HCT116 (cell line): Measurements from ENCODE around the gene ARHGAP28. TPM values are rescaled to one million over a fixed set of nuclear protein-coding genes. Genes with fewer than 3 reads are reported as not detected.

Experiments
- ATAC-seq: fragments of 200-7000 bp; cut with Tn5 transposase; 2 replicates; pipeline ENCODE4 v1.9.1; 2020; ENCODE audit warnings: mild to moderate bottlenecking, moderate library complexity
- BruUV-seq: library from RNA; stranded (reverse); fragments of 400-500 nt; replicated peaks from 2 replicates; lab custom pipeline; 2021; lab: Mats Ljungman, UMichigan
- CTCF ChIA-PET: fragments of 300-600 bp; sonication (Branson Sonifier 250); formaldehyde crosslinking; loops from one replicate; lab custom pipeline; 2021; ENCODE audit warnings: antibody characterized with exemption; lab: Charles Lee
- POLR2A ChIA-PET: fragments of 300-600, 350-600 bp; sonication (Branson Sonifier 250); formaldehyde crosslinking; loops from one replicate; lab custom pipeline; 2021; ENCODE audit warnings: antibody characterized with exemption; lab: Charles Lee
- RAD21 ChIA-PET, 2 experiments: fragments of 300-600 bp; sonication (Branson Sonifier 250); formaldehyde crosslinking; loops; one replicate each; lab custom pipeline; 2023; ENCODE audit warnings: low total read pairs in 2 of 2; ENCODE audit not compliant: uncharacterized antibody in 2 of 2, unreplicated experiment in 2 of 2, low non-redundant PET in 1 of 2; lab: Charles Lee
- DNase-seq: peaks from one replicate; pipeline ENCODE4 v3.0.0-alpha.2; 2010; ENCODE audit warnings: low read depth, low spot score
- H2AFZ ChIP-seq: fragments of 200-600 bp; shearing (Covaris generic), sonication (generic); 2 replicates; pipeline ENCODE4 v1.6.1; 2017; ENCODE audit warnings: low read depth, mixed run types, mixed read lengths, antibody characterized with exemption, low read length; ENCODE audit not compliant: poor library complexity, severe bottlenecking
- H3K27ac ChIP-seq: 2 replicates; pipeline ENCODE4 v1.5.1; 2012; ENCODE audit warnings: low read depth, low read length
- H3K27me3 ChIP-seq: fragments of 200-600 bp; sonication (generic); 2 replicates; pipeline ENCODE4 v1.6.1; 2016; ENCODE audit warnings: mixed run types, low read length, mixed read lengths; ENCODE audit not compliant: insufficient read depth
- H3K36me3 ChIP-seq, 2 experiments: fragments of 200-500 bp in 1 of 2; fragments of 200-600 bp in 1 of 2; sonication (Bioruptor generic) in 1 of 2; sonication (generic) in 1 of 2; 2 replicates each; pipeline versions ENCODE4 v1.5.1 to v1.6.1; 2014 to 2016; ENCODE audit warnings: low read length in 2 of 2, inconsistent platforms in 1 of 2, mixed read lengths in 1 of 2, mixed run types in 1 of 2; ENCODE audit not compliant: insufficient read depth in 2 of 2, control insufficient read depth in 1 of 2
- H3K4me1 ChIP-seq, 2 experiments: fragments of 200-600 bp in 1 of 2; sonication (generic) in 1 of 2; 2 replicates each; pipeline versions ENCODE4 v1.5.1 to v1.6.1; 2012 to 2017; ENCODE audit warnings: low read length in 2 of 2, inconsistent platforms in 1 of 2, mild to moderate bottlenecking in 1 of 2, mixed read lengths in 1 of 2, mixed run types in 1 of 2, moderate library complexity in 1 of 2; ENCODE audit not compliant: insufficient read depth in 2 of 2, control insufficient read depth in 1 of 2
- H3K4me2 ChIP-seq: fragments of 200-600 bp; sonication (generic); 2 replicates; pipeline ENCODE4 v1.6.1; 2017; ENCODE audit warnings: mixed run types, low read length, mixed read lengths
- H3K4me3 ChIP-seq, 2 experiments: fragments of 200-600 bp in 1 of 2; sonication (generic) in 1 of 2; replicated peaks in 1 of 2; 2 replicates each; pipeline ENCODE4 v1.5.1; 2011 to 2016; ENCODE audit warnings: low read length in 2 of 2, control low read depth in 1 of 2, low read depth in 1 of 2, mild to moderate bottlenecking in 1 of 2, mixed read lengths in 1 of 2, mixed run types in 1 of 2
- H3K79me2 ChIP-seq: fragments of 200-600 bp; sonication (generic); 2 replicates; pipeline ENCODE4 v1.6.1; 2017; ENCODE audit warnings: mild to moderate bottlenecking, mixed run types, low read length, moderate library complexity, mixed read lengths; ENCODE audit not compliant: insufficient read depth
- H3K9ac ChIP-seq: fragments of 200-600 bp; sonication (generic); 2 replicates; pipeline ENCODE4 v1.6.1; 2016; ENCODE audit warnings: low read length, mixed read lengths
- H3K9me2 ChIP-seq: fragments of 200-600 bp; sonication (generic), shearing (Covaris generic); 2 replicates; pipeline ENCODE4 v1.6.1; 2017; ENCODE audit warnings: mixed run types, mild to moderate bottlenecking, moderate library complexity; ENCODE audit not compliant: insufficient read depth
- H3K9me3 ChIP-seq, 2 experiments: fragments of 200-500 bp in 1 of 2; fragments of 200-600 bp in 1 of 2; sonication (Bioruptor generic) in 1 of 2; sonication (generic) in 1 of 2; 2 replicates each; pipeline ENCODE4 v1.6.1; 2014 to 2017; ENCODE audit warnings: low read length in 2 of 2, mixed read lengths in 2 of 2, inconsistent platforms in 1 of 2, low read depth in 1 of 2, mild to moderate bottlenecking in 1 of 2, mixed run types in 1 of 2, moderate library complexity in 1 of 2; ENCODE audit not compliant: control insufficient read depth in 1 of 2, insufficient read depth in 1 of 2
- H4K20me1 ChIP-seq: fragments of 200-600 bp; sonication (generic), shearing (Covaris generic); 2 replicates; pipeline ENCODE4 v1.6.1; 2017; ENCODE audit warnings: mixed run types, mild to moderate bottlenecking, moderate library complexity; ENCODE audit not compliant: insufficient read depth
- CBX3 ChIP-seq: IDR thresholded peaks from 2 replicates; pipeline ENCODE4 v1.6.1; 2012; ENCODE audit warnings: low read depth
- CEBPB ChIP-seq: IDR thresholded peaks from 2 replicates; pipeline ENCODE4 v1.6.1; 2012; ENCODE audit warnings: low read depth
- EGR1 ChIP-seq: IDR thresholded peaks from 2 replicates; pipeline ENCODE4 v1.6.1; 2012; ENCODE audit warnings: low read depth
- EZH2phosphoT487 ChIP-seq: fragments of 200-600 bp; IDR thresholded peaks from 2 replicates; pipeline ENCODE4 v1.6.1; 2018; ENCODE audit warnings: antibody characterized with exemption, borderline replicate concordance
- JUND ChIP-seq: IDR thresholded peaks from 2 replicates; pipeline ENCODE4 v1.6.1; 2012
- POLR2A ChIP-seq: IDR thresholded peaks from 2 replicates; pipeline ENCODE4 v1.7.0; 2011; ENCODE audit warnings: borderline replicate concordance; ENCODE audit not compliant: insufficient read depth, insufficient read length; ENCODE audit errors: extremely low read depth
- POLR2AphosphoS5 ChIP-seq: IDR thresholded peaks from 2 replicates; pipeline ENCODE4 v1.6.1; 2011; ENCODE audit warnings: mild to moderate bottlenecking, low read depth, low read length, moderate library complexity
- SRF ChIP-seq: IDR thresholded peaks from 2 replicates; pipeline ENCODE4 v1.6.1; 2012; ENCODE audit warnings: low read depth
- TCF7L2 ChIP-seq: IDR thresholded peaks from 2 replicates; pipeline ENCODE4 v1.7.0; 2011; ENCODE audit warnings: borderline replicate concordance, inconsistent platforms; ENCODE audit not compliant: insufficient read depth, insufficient read length; ENCODE audit errors: extremely low read depth
- YY1 ChIP-seq: IDR thresholded peaks from 2 replicates; pipeline ENCODE4 v1.6.1; 2011; ENCODE audit warnings: low read length, low read depth, moderate library complexity, mild to moderate bottlenecking; ENCODE audit not compliant: insufficient replicate concordance; ENCODE audit errors: extremely low read depth
- ZFX ChIP-seq: fragments of 450-650 bp; IDR thresholded peaks from 2 replicates; pipeline ENCODE4 v1.6.1; 2017
- ZNF274 ChIP-seq: fragments of 200-500 bp; sonication (Bioruptor generic); IDR thresholded peaks from 2 replicates; pipeline ENCODE4 v1.6.1; 2014; ENCODE audit warnings: mild to moderate bottlenecking, low read depth, low read length, inconsistent platforms
- intact Hi-C: fragments of 100-400 bp; cut with micrococcal nuclease; formaldehyde crosslinking; loops from 2 replicates; pipeline ENCODE4 v1.10.0; 2022
- total RNA-seq: library from RNA; stranded (reverse); gene quantifications from one replicate; pipeline ENCODE4 v1.2.1, GENCODE V29; 2021; ENCODE audit not compliant: unreplicated experiment
- TF ChIP-seq, protein P1 (sequence below): IDR thresholded peaks from 2 replicates; pipeline ENCODE4 v1.6.1; 2012
- TF ChIP-seq, protein P2 (sequence below): IDR thresholded peaks from 2 replicates; pipeline ENCODE4 v1.6.1; 2012
- TF ChIP-seq, protein P3 (sequence below): IDR thresholded peaks from 2 replicates; pipeline ENCODE4 v1.6.1; 2011; ENCODE audit warnings: mild to moderate bottlenecking, low read length, moderate library complexity; ENCODE audit not compliant: insufficient replicate concordance; ENCODE audit errors: extremely low read depth

Gene ARHGAP28
- total RNA-seq, 1 experiment from 2014 or later: not detected

DNA sequence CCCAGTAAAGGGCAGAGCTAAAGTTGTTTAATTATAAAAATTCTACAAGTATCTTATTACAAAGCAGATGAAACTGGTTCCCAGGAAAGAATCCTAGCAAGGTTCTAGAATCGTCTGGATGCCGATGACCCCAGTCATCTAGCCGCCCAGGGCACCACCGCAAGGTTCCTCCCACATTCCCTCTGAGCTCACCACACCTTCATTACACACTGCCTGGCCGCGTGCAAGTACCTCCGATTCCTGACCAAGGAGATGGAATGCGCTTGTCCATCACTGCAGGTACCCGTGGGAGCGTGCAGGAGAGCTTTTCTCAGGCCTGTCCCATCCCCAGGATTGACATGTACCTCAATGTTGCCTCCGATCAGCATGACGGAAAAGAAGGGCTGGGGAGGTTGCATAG is 229.6 kb downstream of the ARHGAP28 start:
- no peaks in the 10 kb centered on the region for H4K20me1 ChIP-seq
- no peak overlapping the region for H3K9ac ChIP-seq
- H3K36me3 ChIP-seq: no peaks in the 10 kb centered on the region
- no peak overlapping the region for H2AFZ ChIP-seq
- DNase-seq: no peak
- no peaks in the 10 kb centered on the region for H3K4me1 ChIP-seq
- H3K9me3 ChIP-seq: peaks cover 0 to 19% of the 10 kb centered on the region in 2 experiments; a peak in 2 of 4 replicates
- H3K9me2 ChIP-seq: no peaks in the 10 kb centered on the region
- ATAC-seq: no peak
- TF ChIP-seq YY1 (no peak), ZFX (no peak), POLR2AphosphoS5 (no peak)
- H3K4me3 ChIP-seq: no peak overlapping the region
- RAD21 ChIA-PET: no interaction called here
- POLR2A ChIA-PET: no interaction called here
- H3K27me3 ChIP-seq: no peaks in the 10 kb centered on the region
- BruUV-seq: no TSS peak
- H3K27ac ChIP-seq: no peak overlapping the region
- CTCF ChIA-PET: no interaction called here
- H3K79me2 ChIP-seq: no peaks in the 10 kb centered on the region
- H3K4me2 ChIP-seq: no peak overlapping the region
- intact Hi-C loops: no loop called here

DNA sequence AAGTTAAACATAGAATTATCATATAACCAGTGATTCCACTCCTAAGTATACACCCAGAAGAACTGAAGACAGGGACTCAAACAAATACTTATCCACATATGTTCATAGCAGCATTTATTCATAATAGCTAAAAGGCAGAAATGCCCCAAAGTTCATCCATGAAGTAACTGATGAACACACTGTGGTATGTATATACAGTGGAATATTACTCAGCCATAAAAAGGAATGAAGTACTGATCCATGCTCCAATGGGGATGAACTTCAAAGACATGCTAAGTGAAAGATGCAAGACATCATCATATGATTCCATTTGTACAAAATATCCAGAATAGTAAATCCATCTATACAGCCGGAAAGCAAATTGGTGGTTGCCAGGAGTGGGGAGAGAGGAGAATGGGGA is 230.6 kb downstream of the ARHGAP28 start:
- Histone ChIP-seq H2AFZ (no peak overlapping the region), H3K9ac (no peak overlapping the region), H3K27ac (no peak overlapping the region), H3K4me1 (no peaks in the 10 kb centered on the region), H4K20me1 (no peaks in the 10 kb centered on the region), H3K79me2 (no peaks in the 10 kb centered on the region), H3K27me3 (no peaks in the 10 kb centered on the region), H3K4me2 (no peak overlapping the region), H3K9me2 (no peaks in the 10 kb centered on the region), H3K9me3 (peaks cover 0 to 21% of the 10 kb centered on the region in 2 experiments; a peak in 1 of 4 replicates), H3K36me3 (no peaks in the 10 kb centered on the region), H3K4me3 (no peak overlapping the region)
- intact Hi-C loops: no loop called here
- POLR2A ChIA-PET: no interaction called here
- TF ChIP-seq YY1 (no peak), EGR1 (no peak), ZFX (no peak), SRF (no peak), EZH2phosphoT487 (no peak), JUND (no peak), CBX3 (no peak), ZNF274 (no peak), CEBPB (no peak), POLR2A (no peak), TCF7L2 (no peak)
- TF ChIP-seq, protein P1, sequence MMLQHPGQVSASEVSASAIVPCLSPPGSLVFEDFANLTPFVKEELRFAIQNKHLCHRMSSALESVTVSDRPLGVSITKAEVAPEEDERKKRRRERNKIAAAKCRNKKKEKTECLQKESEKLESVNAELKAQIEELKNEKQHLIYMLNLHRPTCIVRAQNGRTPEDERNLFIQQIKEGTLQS: no peak
- TF ChIP-seq, protein P2, sequence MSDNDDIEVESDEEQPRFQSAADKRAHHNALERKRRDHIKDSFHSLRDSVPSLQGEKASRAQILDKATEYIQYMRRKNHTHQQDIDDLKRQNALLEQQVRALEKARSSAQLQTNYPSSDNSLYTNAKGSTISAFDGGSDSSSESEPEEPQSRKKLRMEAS: no peak
- TF ChIP-seq, protein P3, sequence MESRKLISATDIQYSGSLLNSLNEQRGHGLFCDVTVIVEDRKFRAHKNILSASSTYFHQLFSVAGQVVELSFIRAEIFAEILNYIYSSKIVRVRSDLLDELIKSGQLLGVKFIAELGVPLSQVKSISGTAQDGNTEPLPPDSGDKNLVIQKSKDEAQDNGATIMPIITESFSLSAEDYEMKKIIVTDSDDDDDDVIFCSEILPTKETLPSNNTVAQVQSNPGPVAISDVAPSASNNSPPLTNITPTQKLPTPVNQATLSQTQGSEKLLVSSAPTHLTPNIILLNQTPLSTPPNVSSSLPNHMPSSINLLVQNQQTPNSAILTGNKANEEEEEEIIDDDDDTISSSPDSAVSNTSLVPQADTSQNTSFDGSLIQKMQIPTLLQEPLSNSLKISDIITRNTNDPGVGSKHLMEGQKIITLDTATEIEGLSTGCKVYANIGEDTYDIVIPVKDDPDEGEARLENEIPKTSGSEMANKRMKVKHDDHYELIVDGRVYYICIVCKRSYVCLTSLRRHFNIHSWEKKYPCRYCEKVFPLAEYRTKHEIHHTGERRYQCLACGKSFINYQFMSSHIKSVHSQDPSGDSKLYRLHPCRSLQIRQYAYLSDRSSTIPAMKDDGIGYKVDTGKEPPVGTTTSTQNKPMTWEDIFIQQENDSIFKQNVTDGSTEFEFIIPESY: no peak
- DNase-seq: no peak
- CTCF ChIA-PET: no interaction called here
- no peak for ATAC-seq
- BruUV-seq: no TSS peak
- RAD21 ChIA-PET: no interaction called here
